Measurements from ENCODE around the gene HIC1.

GRCh38 chr17:2068031-2068518 is 13.2 kb downstream of the HIC1 start:
- TF ChIP-seq CTCF (conservative IDR thresholded peaks at IDR 0.05 in 1 of 2, IDR thresholded peaks at IDR 0.05 in 1 of 2; ENCODE audit: low read depth in 1 of 2, low read length in 2 of 2) (no peak), EZH2 (IDR thresholded peaks at IDR 0.05; ENCODE audit: low read length, missing control alignments) (no peak)
